Activated CD4-positive, CD25-positive, alpha-beta regulatory T cell treated with anti-CD3 and anti-CD28 coated beads, Interleukin-2, amount 50 U/mL, for 24 hours (primary cell): ENCODE data around the gene MAD1L1.
A peak's percentile ranks its signal among the peaks of the same experiment; 100 is the strongest.
"Not testable (repeated sequence)": the region's sequence is repeated elsewhere in the genome, so short reads cannot be mapped to it uniquely, and the experiment has no call there.

ENCODE experiments used
- ATAC-seq, 2 donors: fragments of 150-1000 bp; cut with Tn5 transposase; one replicate each; pipeline ENCODE4 v1.10.0; 2021; ENCODE audit warnings: mild to moderate bottlenecking in 1 of 2, moderate library complexity in 1 of 2

MAD1L1 gene

DNA sequence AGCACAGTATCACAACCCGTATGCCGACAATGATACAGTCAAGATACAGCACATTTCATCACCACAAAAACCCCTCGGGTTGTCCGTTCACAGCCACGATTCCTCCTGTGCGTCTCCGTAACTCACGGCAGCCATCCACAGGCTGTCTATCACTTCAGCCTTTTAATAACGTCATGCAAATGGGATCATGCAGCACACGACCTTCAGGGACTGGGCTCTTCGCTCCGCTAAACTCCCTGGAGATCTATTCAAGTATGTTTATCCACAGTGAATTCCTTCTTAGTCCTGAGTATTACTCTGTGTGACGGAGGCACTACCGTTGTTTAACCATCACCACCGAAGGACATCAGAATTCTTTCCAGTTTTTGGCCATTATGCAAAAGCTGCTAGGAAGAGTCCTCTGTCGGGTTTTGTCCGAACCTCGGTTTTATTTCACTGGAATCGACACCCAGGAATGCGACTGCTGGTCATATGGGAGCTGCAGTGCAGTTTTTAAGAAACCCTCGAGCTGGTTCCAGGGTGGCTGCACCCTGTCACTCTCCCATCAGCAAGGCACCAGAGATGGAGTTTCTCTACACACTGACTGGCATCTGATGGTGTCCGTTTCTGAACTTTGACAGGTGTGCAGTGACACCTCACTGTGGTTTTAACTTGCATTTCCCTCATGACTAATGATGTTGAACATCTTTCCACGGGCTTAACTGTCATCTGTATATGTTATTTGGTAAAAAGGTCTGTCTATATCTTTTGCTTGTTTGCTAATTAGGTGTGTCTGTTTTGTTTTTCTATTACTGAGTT, 193.6 kb downstream of the MAD1L1 start:
- ATAC-seq: peak; percentile 71 to 88

DNA sequence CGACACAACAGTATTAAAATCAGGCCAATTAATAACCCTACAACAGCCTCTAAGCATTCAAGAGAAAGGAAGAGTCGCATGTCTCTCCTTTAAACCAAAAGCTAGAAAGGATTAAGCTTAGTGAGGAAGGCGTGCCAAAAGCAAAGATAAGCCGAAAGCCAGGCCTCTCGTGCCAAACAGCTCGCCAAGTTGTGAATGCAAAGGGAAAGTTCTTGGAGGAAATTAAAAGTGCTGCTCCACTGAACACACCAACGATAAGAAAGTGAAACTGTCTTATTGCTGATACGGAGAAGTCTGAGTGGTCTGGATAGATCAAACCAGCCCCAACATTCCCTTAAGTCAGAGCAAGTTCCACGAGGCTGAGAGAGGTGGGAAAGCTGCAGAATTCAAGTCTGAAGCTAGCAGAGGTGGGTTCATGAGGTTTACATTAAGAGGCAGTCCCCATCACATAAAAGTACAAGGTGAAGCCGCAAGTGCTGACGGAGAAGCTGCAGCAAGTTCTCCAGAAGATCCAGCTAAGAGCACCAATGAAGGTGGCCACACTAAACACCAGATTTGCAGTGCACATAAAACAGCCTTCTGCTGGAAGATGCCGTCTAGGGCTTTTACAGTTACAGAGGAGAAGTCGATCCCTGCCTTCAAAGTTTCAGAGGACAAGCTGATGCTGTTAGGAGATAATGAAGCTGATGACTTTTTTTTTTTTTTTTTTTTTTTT, 194.8 kb downstream of the MAD1L1 start:
- ATAC-seq: peak; percentile 64 to 65

DNA sequence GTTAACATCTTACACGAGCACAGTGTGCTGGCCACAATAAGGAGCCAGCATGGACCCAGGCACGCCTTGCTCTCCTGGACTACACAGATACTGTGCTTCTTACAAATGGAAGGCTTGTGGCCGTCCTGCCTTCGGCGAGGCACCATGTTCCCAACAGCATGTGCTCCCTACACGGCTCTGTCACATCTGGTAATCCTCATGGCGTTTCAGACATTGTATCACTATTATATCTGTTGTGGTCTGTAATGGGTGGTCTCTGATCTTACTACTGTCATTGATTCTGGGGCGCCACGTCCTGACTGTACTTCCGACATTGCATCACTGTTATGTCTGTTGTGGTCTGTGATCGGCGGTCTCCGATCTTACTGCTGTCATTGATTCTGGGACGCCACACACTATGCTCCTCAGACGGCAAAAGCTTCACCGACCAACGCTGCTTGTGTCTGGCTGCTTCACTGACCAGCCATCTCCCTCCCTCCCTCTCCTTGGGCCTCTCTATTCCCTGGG, 195.4 kb downstream of the MAD1L1 start:
- peak; percentile 14 to 27 for ATAC-seq

DNA sequence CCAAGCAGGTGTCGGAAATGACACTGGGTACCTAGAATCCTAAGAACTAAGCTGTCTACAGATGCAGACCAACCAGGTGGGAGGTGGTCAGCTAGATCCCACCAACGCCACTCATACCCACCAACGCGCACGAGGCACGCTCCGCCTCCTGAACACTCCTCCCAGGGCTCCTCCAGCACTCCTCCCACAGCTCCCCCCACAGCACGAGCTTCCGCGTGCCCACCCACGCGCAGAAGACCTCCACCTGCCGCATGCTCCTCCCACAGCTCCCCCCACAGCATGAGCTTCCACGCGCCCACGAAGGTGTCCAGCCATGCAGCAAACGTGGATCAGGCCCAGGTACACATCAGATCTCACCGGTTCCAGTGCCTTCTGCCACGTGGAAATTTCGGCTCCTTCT, 196.0 kb downstream of the MAD1L1 start:
- ATAC-seq: no peak

DNA sequence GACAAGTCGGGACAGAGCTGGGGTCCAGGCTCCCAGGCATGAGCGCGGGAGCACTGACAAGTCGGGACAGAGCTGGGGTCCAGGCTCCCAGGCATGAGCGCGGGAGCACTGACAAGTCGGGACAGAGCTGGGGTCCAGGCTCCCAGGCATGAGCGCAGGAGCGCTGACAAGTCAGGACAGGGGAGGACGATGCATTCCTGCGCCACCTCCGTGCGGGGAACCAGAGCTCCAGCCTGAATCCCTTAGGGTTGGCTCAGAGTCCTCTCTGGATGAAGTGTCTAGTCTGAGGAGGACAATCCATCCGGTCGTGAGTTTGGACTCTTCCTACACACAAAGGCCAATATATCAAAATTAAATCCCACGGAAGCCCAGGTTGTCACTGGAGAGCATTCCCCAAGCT, 196.5 kb downstream of the MAD1L1 start:
- not testable (repeated sequence) for ATAC-seq

DNA sequence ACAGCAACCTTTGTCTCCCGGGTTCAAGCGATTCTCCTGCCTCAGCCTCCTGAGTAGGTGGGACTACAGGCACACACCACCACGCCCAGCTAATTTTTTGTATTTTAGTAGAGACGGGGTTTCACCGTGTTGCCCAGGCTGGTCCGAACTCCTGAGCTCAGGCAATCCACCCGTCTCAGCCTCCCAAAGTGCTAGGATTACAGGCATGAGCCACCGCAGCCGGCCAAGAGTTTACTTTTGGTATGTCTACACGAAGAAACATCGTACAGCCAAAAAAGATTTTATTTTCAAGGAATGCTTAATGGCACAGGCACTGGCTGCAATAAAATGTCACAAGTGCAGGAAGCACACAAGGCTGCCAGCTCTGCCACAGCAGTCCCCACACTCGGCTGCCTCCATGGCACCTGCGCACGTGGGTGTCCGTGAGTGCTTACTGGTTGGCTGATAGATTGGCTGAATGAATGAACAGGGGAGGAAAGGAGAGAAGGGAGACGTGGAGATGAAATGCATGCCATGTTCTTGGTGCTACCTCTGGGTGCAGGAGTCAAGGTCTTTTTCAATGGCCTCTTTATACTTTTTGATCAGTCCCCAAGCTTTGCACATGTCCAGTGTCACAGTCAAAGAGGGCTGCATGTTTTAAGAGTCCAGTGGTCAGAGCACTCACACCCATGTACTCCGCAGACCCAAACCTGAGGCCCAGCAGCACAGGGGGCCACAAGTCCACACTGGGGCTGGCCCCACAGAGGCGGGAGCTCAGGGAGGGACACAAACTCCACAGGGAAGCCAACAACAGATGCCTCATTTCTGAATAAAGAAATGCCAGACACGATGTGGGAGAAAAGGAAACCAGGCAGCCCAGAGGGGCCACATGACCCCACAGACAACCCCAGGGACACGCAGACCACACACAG, 198.2 kb downstream of the MAD1L1 start:
- no peak for ATAC-seq

DNA sequence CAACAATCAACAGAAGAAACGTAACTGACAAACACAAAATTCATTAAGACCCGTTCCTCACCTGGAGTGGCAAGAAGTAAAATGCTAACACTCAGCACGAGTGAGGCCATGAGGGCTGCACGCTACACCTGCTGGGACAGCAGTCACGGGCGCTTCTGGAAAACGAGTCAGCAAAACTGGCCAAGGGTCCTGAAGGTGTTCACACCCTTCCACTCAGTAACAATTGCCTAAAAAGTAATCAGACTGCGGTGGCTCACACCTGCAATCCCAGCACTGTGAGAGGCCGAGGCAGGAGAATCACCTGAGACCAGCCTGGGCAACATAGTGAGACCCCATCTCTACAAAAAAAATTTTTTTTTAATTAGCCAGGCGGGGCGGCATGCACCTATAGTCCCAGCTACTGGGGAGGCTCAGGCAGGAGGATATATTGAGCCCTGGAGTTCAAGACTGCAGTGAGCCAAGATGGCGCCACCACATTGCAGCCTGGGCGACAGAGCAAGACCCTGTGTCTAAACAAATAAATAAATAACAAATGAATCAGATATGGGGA, 199.1 kb downstream of the MAD1L1 start:
- no peak for ATAC-seq

DNA sequence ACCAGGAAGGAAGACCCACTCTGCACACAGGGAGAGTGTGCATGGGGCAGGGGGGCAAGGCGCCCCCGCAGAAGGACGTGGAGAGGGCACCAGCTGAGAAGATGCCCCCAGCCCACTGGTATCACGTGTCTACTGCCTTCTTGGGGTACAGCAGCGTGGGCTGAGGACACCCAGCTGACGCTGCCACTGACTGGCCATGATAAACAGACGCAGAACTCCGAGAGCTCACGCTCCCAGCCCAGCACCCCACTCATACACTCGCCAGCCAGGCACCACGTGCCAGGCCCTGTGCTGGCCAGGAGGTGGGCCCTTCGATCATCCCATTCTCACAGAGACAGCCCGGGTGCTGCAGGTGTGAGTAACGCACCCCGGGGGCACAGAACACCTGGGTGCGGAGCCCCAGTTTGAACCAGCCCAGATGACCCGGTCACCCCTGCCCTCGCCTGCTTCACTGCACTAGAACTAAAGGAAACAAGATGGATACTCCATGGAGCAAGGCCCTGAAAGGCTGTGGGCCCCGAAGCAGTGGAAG, 199.8 kb downstream of the MAD1L1 start:
- ATAC-seq: no peak

DNA sequence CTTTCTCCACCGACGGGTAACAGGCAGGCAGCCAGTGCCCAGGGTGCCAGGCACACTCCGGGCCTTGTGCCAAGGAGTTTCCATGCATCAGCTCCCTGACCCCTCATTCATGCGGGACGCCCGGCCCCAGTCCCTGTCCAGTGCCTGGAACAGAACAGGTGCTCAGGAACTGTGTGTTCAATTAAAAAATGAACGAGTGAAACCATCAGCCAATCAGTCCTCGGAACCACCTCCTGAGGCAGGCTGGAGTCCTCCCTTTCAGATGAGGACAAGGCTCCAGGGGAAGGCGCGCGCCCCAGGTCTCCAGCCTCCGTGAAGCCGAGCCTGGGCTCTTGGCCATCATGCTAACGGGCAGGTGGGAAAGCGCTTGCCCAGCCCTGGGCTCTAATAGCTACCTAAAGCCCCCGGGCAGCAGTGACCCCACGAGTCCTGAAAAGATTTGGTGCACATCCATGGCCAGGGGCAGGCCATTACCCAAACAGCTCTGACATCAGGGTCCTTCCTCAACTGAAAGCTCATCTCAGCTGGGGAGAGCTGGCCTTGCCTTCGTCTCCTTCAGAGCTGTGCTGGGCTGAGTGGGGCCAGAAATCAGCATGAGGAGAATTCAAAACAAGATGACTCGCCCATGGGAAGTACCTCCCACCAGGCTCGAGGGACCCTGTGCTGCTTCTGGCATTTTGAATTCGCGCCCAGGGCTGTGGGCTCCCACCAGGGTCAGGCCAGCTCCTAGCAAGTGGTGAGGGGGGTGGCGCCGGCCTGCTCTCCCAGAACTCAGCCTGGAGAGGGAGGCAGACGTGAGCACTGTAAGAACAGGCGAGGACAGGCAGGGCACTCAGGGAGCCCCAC, 200.5 kb downstream of the MAD1L1 start:
- ATAC-seq: peak in 1 of 2 donors; percentile 10

DNA sequence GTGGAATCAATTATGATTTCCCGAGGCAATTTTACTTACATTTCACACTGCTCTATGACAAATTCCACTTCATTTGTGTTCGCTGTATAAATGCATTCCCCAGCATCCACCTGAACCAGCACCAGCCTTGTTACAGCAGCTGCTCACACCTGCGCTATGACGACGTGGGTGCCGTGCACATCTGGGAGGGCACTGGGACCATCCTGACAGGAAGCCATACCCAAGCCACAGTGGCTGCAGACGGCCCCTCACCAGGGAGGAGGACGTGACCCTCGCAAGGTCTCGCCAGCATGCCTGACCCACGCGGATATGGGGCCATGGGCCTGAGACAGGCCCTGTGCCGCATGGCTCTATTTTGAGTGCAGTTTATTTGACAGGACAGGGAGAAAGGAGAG, 201.3 kb downstream of the MAD1L1 start:
- no peak for ATAC-seq

DNA sequence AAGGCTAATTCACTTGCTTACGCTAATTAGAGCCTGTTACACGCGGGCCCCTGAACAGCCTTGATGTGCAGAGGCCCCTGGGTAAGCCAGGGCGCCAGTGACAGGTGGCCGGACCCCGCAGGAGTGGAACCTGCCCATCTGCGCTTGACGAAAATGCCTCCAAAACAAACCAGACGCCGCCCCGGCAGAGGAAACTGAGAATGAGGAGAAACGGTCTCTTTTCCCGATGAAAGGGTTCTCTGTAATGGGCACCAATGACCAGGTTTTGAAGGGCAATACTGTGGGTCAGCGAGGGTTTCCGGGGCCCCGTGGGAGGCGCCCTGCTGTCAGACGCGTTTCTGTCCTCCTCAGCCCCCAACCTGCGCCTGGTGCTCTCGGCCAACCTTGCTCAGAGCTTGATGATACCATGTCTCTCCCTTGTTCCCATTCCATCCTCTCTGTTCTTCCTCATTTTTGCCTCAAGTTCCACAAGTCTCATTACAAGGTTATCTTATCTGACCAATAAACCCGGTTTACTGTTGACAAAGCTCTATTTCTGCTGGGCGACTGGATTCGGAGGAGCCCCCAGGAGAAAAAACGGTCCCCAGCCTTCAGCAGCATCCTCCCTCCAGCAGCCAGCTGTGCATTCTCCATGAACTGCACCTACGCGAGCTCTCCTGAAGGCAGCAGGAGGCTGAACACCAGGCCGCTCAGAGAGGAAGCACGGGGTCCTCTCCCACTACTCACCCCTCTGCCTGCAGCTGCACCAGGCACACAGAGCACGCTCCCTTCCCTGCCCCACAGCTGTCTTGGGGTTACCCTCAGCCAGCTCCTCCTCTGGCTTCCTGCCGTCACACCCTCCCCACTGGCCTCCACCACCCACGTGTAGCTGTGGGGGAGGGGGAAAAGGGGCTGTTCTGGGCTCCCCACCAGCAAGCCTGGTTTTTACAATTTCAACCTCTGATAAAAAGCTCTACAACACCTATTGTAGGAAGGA, 202.0 kb downstream of the MAD1L1 start:
- ATAC-seq: peak in 1 of 2 donors; percentile 45

DNA sequence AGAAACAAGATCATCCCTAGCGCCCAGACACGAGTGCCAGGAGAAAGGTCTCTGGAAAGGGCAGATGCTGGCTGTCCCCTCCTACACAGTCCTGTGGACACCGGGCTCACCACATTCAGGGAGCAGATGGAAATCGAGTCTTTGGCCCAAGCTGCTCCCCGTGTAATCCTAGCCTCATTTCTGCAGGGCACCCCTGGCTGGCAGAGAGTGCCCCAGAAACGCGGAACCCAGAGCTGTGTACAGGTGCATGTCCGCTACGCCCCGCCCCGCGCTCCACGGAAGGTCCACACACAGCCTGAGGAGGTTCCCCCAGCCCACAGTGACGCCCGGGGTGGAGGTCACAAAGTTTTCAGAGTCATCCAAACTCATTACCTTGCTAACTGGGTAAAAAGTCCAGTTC, 202.8 kb downstream of the MAD1L1 start:
- no peak for ATAC-seq

DNA sequence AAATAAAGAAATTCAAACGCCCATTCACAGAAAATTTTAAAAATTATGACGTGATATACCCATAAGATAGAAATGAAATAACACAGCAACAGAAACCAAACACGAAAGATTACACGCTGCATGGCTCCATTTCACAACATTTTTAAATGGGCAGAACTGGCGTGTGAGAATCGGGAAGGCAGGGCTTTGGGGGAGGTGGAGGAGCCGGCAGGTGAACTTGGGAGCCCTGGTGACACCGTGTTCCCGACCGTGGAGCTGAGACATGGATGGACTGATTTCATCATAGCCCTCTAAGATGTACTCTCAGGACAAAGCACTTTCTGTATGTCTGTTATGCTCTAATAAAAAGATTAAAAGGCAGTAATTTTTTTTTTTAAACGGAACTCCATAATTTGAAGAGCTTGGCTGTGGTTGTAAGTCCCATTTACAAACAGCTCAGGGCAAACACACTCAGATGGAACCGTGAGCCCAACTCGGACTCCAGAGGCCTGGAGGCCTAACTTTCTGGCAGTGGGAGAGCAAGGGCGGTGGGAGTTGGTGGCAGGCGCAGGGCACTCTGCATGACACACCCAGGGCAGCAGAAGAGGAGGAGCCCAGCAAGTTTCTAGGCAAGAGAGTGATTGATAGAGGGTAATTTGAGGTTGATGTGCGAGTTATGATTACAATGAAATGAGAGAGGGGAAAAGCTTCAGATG, 203.4 kb downstream of the MAD1L1 start:
- ATAC-seq: no peak

DNA sequence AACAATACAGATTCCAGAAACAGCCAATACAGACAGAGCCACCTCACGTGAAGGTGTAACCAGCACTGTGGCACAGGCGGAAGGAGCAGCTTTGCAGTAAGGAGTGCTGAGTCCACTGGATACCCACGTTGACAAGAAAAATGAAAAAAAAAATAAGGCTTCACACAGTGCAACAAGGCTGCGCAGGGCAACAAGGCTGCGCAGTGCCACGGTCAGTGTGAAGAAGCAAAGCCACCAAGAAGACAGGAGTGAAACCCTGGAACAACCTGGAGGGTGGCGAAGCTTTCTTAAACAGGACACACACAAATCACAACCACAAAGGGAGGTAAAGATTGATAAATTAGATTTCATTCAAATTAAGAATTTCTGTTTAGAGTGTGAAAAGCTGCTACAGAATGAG, 204.0 kb downstream of the MAD1L1 start:
- ATAC-seq: no peak

DNA sequence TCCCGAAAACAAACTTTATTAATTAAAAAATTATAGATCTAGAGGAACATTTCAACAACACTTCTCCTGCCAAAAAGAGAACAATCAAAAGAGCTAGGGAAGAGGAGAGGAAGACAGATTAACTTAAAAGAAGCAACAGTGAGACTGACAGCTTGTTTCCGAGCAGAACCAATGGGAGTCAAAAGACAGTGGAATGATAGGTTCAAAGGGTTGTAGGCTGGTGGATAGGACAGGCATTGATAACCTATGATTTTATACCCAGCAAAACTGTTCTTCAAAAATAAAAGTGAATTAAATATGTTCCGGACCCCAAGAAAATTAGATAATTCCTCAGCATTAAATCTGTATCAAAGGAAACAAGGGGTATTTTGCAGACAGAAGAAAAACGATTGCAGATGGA, 207.6 kb downstream of the MAD1L1 start:
- no peak for ATAC-seq

DNA sequence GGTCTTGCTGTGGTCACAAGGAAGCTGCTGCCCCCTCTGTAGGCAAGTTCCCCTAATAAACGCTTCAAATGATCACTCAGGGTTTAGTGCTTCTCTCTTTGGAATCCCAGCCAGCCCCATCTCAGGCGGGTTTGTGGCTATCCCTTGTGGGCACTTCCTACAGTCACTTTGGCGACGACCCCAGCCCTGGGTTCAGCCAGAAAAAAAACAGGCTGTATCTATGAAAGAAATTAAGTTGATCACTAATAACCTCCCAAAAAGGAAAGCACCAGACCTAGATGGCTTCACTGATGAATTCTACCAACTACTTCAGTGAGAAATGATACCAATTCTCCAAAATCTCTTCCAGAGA, 208.2 kb downstream of the MAD1L1 start:
- no peak for ATAC-seq

DNA sequence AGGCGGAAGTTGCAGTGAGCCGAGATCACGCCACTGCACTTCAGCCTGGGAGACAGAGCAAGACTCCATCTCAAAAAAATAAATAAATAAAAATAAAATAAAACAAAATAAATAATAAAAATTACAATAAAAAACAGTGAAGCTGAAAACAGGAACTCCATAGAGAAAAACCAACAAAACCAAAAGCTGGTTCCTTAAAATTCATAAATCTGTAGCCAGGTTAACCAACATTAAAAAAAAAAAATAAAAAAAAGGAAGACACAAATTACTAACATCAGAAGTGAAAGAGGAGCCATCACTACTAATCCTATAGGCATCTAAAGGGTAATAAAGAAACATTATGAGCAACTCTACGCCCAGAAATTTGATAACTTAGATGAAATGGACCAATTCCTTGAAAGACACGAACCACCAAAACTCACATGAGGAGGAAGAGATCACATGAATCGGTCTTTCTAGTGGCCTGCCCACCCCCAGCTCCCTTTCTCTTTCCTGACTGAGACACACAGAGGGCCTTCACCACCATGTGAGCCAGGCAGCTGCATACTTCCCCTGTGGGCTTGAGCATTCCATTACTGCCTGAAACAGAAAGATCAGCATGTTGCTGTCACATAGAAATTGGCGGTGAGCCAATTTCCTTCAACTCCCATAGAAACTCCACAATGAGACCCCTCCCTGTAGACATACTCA, 208.7 kb downstream of the MAD1L1 start:
- no peak for ATAC-seq

DNA sequence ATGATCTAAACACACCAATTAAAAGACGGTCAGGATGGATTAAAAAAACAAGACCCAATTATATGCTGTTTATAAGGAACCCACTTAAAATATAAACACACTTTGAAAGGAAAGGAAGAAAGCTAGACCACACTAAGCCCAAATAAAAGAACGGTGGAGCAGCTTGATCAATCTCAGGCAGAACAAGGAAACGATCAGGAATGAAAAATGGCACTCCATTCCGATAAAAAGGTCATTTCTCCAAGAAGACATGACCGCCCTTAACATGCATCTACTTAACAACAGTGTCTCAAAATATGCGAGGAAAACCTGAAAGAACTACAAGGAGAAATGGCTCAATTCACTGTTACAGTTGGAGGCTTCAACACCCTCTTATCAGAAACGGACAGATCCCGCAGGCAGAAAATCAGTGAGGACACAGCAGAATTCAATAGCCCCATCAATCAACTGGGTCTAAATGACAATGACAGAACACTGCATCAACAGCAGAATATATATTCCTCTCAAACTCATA, 210.0 kb downstream of the MAD1L1 start:
- no peak for ATAC-seq

DNA sequence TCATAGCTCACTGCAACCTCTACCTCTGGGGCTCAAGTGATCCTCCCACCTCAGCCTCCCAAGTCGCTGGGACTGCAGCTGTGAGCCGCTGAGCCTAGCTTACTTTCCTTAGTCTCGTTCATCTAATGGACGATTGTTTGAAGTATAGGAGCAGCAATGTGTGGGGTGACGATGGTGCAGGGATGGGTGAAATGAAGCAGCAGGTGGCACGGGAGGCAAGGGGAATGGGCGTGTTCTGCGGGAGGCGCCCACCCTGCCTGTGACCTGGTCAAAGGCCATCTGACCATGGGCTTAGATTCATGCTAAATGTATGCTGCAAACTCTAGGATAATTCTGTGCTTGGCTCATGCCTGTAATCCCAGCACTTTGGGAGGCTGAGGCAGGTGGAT, 210.7 kb downstream of the MAD1L1 start:
- ATAC-seq: no peak
